Activated T-helper 1 cell treated with anti-CD3 and anti-CD28 coated beads, Interleukin-12 subunit alpha, Interleukin-12 subunit beta, Interleukin-2, Interleukin-4 antibody, amounts not matched to agents 30 ng/mL and 10 ng/mL and 1 ng/mL, durations not matched to agents 14 hours and 24 hours and 36 hours (primary cell): ENCODE data around the gene LSM5. TPM values are rescaled to one million over a fixed set of nuclear protein-coding genes. Genes with fewer than 3 reads are reported as not detected.

Source experiments
- total RNA-seq: library from RNA; stranded (reverse); gene quantifications from 2 replicates; pipeline ENCODE4 v1.2.3, GENCODE V29; 2022

The LSM5 gene
- total RNA-seq, 1 donor from 2014 or later: 79.6 TPM

Other genes starting within 250 kb of the LSM5 start
- 46.7 and 50.6 TPM in 2 replicates for gene AVL9, start 5.1 kb upstream of the LSM5 start, total RNA-seq